ENCODE results near the gene MYF5.

MYF5 gene

GRCh38 chr12:80713419-80713818 is 3.3 kb upstream of the MYF5 start:
- TF ChIP-seq, protein P1, sequence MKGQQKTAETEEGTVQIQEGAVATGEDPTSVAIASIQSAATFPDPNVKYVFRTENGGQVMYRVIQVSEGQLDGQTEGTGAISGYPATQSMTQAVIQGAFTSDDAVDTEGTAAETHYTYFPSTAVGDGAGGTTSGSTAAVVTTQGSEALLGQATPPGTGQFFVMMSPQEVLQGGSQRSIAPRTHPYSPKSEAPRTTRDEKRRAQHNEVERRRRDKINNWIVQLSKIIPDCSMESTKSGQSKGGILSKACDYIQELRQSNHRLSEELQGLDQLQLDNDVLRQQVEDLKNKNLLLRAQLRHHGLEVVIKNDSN (IDR thresholded peaks at IDR 0.05), result no peak
- TF ChIP-seq EGR1 (IDR thresholded peaks at IDR 0.05), result no peak
- TF ChIP-seq YY1 (IDR thresholded peaks at IDR 0.05; ENCODE audit: low read depth), result no peak
- no peak for TF ChIP-seq TCF12 (IDR thresholded peaks at IDR 0.05; ENCODE audit: low read depth)
- TF ChIP-seq TEAD4 (IDR thresholded peaks at IDR 0.05), result no peak
- TF ChIP-seq, protein P2, sequence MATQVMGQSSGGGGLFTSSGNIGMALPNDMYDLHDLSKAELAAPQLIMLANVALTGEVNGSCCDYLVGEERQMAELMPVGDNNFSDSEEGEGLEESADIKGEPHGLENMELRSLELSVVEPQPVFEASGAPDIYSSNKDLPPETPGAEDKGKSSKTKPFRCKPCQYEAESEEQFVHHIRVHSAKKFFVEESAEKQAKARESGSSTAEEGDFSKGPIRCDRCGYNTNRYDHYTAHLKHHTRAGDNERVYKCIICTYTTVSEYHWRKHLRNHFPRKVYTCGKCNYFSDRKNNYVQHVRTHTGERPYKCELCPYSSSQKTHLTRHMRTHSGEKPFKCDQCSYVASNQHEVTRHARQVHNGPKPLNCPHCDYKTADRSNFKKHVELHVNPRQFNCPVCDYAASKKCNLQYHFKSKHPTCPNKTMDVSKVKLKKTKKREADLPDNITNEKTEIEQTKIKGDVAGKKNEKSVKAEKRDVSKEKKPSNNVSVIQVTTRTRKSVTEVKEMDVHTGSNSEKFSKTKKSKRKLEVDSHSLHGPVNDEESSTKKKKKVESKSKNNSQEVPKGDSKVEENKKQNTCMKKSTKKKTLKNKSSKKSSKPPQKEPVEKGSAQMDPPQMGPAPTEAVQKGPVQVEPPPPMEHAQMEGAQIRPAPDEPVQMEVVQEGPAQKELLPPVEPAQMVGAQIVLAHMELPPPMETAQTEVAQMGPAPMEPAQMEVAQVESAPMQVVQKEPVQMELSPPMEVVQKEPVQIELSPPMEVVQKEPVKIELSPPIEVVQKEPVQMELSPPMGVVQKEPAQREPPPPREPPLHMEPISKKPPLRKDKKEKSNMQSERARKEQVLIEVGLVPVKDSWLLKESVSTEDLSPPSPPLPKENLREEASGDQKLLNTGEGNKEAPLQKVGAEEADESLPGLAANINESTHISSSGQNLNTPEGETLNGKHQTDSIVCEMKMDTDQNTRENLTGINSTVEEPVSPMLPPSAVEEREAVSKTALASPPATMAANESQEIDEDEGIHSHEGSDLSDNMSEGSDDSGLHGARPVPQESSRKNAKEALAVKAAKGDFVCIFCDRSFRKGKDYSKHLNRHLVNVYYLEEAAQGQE (IDR thresholded peaks at IDR 0.05; ENCODE audit: low read depth), result no peak
- no peak for TF ChIP-seq TAF1 (IDR thresholded peaks at IDR 0.05; ENCODE audit: low read depth)
- no peak for TF ChIP-seq NFIC (IDR thresholded peaks at IDR 0.05)
- TF ChIP-seq, protein P3, sequence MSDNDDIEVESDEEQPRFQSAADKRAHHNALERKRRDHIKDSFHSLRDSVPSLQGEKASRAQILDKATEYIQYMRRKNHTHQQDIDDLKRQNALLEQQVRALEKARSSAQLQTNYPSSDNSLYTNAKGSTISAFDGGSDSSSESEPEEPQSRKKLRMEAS (IDR thresholded peaks at IDR 0.05), result no peak
- TF ChIP-seq EP300 (IDR thresholded peaks at IDR 0.05; ENCODE audit: borderline replicate concordance), result no peak
- TF ChIP-seq FOXM1 (IDR thresholded peaks at IDR 0.05; ENCODE audit: borderline replicate concordance, low read depth), result no peak
- TF ChIP-seq CREB1 (IDR thresholded peaks at IDR 0.05; ENCODE audit: low read depth), result no peak
- no peak for TF ChIP-seq CEBPB (IDR thresholded peaks at IDR 0.05)
- no peak for TF ChIP-seq RAD21 (IDR thresholded peaks at IDR 0.05; ENCODE audit: low read depth)

GRCh38 chr12:80714055-80714454 is 2.7 kb upstream of the MYF5 start:
- TF ChIP-seq EP300 (IDR thresholded peaks at IDR 0.05; ENCODE audit: borderline replicate concordance), result no peak
- TF ChIP-seq TCF12 (IDR thresholded peaks at IDR 0.05; ENCODE audit: low read depth), result no peak
- TF ChIP-seq TEAD4 (IDR thresholded peaks at IDR 0.05), result no peak
- TF ChIP-seq TAF1 (IDR thresholded peaks at IDR 0.05; ENCODE audit: low read depth), result no peak
- TF ChIP-seq, protein P2 (IDR thresholded peaks at IDR 0.05; ENCODE audit: low read depth), result no peak
- TF ChIP-seq, protein P3 (IDR thresholded peaks at IDR 0.05), result no peak
- TF ChIP-seq ZBTB7A (IDR thresholded peaks at IDR 0.05; ENCODE audit: low read depth), result no peak
- no peak for TF ChIP-seq NFIC (IDR thresholded peaks at IDR 0.05)
- TF ChIP-seq, protein P1 (IDR thresholded peaks at IDR 0.05), result no peak
- no peak for TF ChIP-seq YY1 (IDR thresholded peaks at IDR 0.05; ENCODE audit: low read depth)
- no peak for TF ChIP-seq RAD21 (IDR thresholded peaks at IDR 0.05; ENCODE audit: low read depth)
- no peak for TF ChIP-seq CEBPB (IDR thresholded peaks at IDR 0.05)
- no peak for TF ChIP-seq FOXM1 (IDR thresholded peaks at IDR 0.05; ENCODE audit: borderline replicate concordance, low read depth)
- TF ChIP-seq EGR1 (IDR thresholded peaks at IDR 0.05), result no peak
- TF ChIP-seq CREB1 (IDR thresholded peaks at IDR 0.05; ENCODE audit: low read depth), result no peak

- TF ChIP-seq, protein P2 (IDR thresholded peaks at IDR 0.05; ENCODE audit: low read depth), result no peak
- no peak for TF ChIP-seq CEBPB (IDR thresholded peaks at IDR 0.05)
- TF ChIP-seq CREB1 (IDR thresholded peaks at IDR 0.05; ENCODE audit: low read depth), result no peak
- TF ChIP-seq EP300 (IDR thresholded peaks at IDR 0.05; ENCODE audit: borderline replicate concordance), result no peak
Observed at GRCh38 chr12:80714846-80715245, 1.9 kb upstream of the MYF5 start.

DNA sequence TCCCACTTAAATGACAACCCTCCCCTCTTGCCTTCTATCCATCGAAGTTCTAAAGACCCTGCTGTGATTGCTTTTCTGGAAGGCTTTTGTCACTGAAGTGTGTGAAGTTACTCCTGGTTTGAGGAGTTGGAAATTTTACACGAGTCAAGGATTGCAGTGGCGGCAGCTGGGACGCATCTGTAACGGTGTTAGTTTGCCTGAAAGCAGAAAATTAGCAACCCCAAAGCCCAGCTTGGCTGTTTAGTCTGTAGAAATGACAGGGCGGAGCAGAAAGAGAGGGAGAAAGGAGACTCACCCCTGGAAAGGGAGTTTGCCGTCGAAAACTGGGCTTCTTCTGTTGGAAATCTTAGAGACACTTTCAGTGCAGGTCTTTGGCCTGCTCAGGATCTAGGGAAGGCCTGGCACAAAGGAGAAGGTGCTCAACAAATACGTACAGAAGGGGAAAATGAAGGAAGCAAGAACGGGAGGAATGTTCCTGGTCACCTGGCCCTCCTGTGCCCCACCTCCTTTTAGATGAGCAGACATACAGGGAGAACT is 931 bp upstream of the MYF5 start:
- no peak for TF ChIP-seq NFIC (IDR thresholded peaks at IDR 0.05)
- TF ChIP-seq CREB1 (IDR thresholded peaks at IDR 0.05; ENCODE audit: low read depth), result no peak
- TF ChIP-seq FOXM1 (IDR thresholded peaks at IDR 0.05; ENCODE audit: borderline replicate concordance, low read depth), result no peak
- TF ChIP-seq, protein P2 (IDR thresholded peaks at IDR 0.05; ENCODE audit: low read depth), result no peak
- no peak for TF ChIP-seq RAD21 (IDR thresholded peaks at IDR 0.05; ENCODE audit: low read depth)
- TF ChIP-seq, protein P3 (IDR thresholded peaks at IDR 0.05), result no peak
- no peak for TF ChIP-seq TAF1 (IDR thresholded peaks at IDR 0.05; ENCODE audit: low read depth)
- TF ChIP-seq EGR1 (IDR thresholded peaks at IDR 0.05), result no peak
- no peak for TF ChIP-seq CEBPB (IDR thresholded peaks at IDR 0.05)

All from Ishikawa (cell line).